Neural progenitor cell (in vitro differentiated cells): ENCODE data around the gene PCGF3. TPM values are rescaled to one million over a fixed set of nuclear protein-coding genes. Genes with fewer than 3 reads are reported as not detected.
A peak's percentile ranks its signal among the peaks of the same experiment; 100 is the strongest.

Experiments used
- DNase-seq: peaks from one replicate; pipeline ENCODE4 v3.0.0-alpha.2; 2016; ENCODE audit warnings: low spot score
- H2AFZ ChIP-seq: fragments of 200-600 bp; sonication (generic); replicated peaks from 2 replicates; pipeline ENCODE4 v1.6.1; 2016; ENCODE audit warnings: antibody characterized with exemption
- H3F3A ChIP-seq: fragments of 200-600 bp; sonication (generic); 2 replicates; pipeline ENCODE4 v1.6.1; 2016; ENCODE audit warnings: antibody characterized with exemption, low read depth
- H3K27ac ChIP-seq: fragments of 200-600 bp; sonication (generic); 2 replicates; pipeline ENCODE4 v1.5.1; 2016; ENCODE audit warnings: mild to moderate bottlenecking
- H3K27me3 ChIP-seq: fragments of 200-600 bp; sonication (generic); 2 replicates; pipeline ENCODE4 v1.6.1; 2016; ENCODE audit warnings: mild to moderate bottlenecking, moderate library complexity
- H3K36me3 ChIP-seq: fragments of 200-600 bp; sonication (generic); 2 replicates; pipeline ENCODE4 v1.5.1; 2016
- H3K4me1 ChIP-seq: fragments of 200-600 bp; sonication (generic); 2 replicates; pipeline ENCODE4 v1.6.1; 2016; ENCODE audit warnings: mixed run types
- H3K4me2 ChIP-seq: fragments of 200-600 bp; sonication (generic); 2 replicates; pipeline ENCODE4 v1.6.1; 2016
- H3K4me3 ChIP-seq: fragments of 200-600 bp; sonication (generic); 2 replicates; pipeline ENCODE4 v1.5.1; 2016
- H3K79me2 ChIP-seq: fragments of 200-600 bp; sonication (generic); 2 replicates; pipeline ENCODE4 v1.6.1; 2016; ENCODE audit warnings: low read depth
- H3K9ac ChIP-seq: fragments of 200-600 bp; sonication (generic); 2 replicates; pipeline ENCODE4 v1.6.1; 2016
- H3K9me3 ChIP-seq: fragments of 200-600 bp; sonication (generic); 2 replicates; pipeline ENCODE4 v1.5.1; 2016; ENCODE audit warnings: low read depth
- H4K20me1 ChIP-seq: fragments of 200-600 bp; sonication (generic); 2 replicates; pipeline ENCODE4 v1.6.1; 2016; ENCODE audit warnings: low read depth
- H3K27ac Mint-ChIP-seq: 3 replicates; pipeline ENCODE4 v1.8.0; 2021; ENCODE audit warnings: mixed read lengths
- H3K27me3 Mint-ChIP-seq: 2 replicates; pipeline ENCODE4 v1.8.0; 2022; ENCODE audit warnings: low read depth, mild to moderate bottlenecking, inconsistent platforms, moderate library complexity, mixed read lengths; ENCODE audit not compliant: insufficient read depth
- H3K36me3 Mint-ChIP-seq: 3 replicates; pipeline ENCODE4 v1.8.0; 2021; ENCODE audit warnings: mixed read lengths
- H3K4me1 Mint-ChIP-seq: 3 replicates; pipeline ENCODE4 v1.8.0; 2021; ENCODE audit warnings: mixed read lengths
- H3K4me3 Mint-ChIP-seq: 3 replicates; pipeline ENCODE4 v1.8.0; 2021; ENCODE audit warnings: mild to moderate bottlenecking, moderate library complexity, mixed read lengths
- H3K9me3 Mint-ChIP-seq: 3 replicates; pipeline ENCODE4 v1.8.0; 2020; ENCODE audit warnings: mixed read lengths
- CTCF ChIP-seq: fragments of 200-600 bp; sonication (generic); IDR thresholded peaks from 2 replicates; pipeline ENCODE4 v1.5.1; 2017; ENCODE audit warnings: antibody characterized with exemption, mild to moderate bottlenecking
- EZH2 ChIP-seq: fragments of 200-600 bp; sonication (generic); IDR thresholded peaks from 2 replicates; pipeline ENCODE4 v1.6.1; 2017; ENCODE audit warnings: antibody characterized with exemption, mild to moderate bottlenecking, moderate library complexity
- EZH2phosphoT487 ChIP-seq: fragments of 200-600 bp; sonication (generic); IDR thresholded peaks from 2 replicates; pipeline ENCODE4 v1.6.1; 2017; ENCODE audit warnings: antibody characterized with exemption
- total RNA-seq: library from RNA; depleted of rRNA; stranded (reverse); fragments of >200 nt; gene quantifications from 2 replicates; pipeline ENCODE4 v1.2.3, GENCODE V29; 2015; ENCODE audit warnings: low replicate concordance

Gene PCGF3
- total RNA-seq, 1 donor from 2014 or later, result 44.7 TPM

- no peak for TF ChIP-seq CTCF
- TF ChIP-seq EZH2, result no peak
- no peak for TF ChIP-seq EZH2phosphoT487
- peak overlapping the region; percentile 73 for H3K4me3 Mint-ChIP-seq
Measured at GRCh38 chr4:677431-678293, 28.0 kb upstream of the PCGF3 start.

GRCh38 chr4:678331-679103 lies 27.1 kb upstream of the PCGF3 start:
- peaks cover 10% of the 10 kb centered on the region for H3K27me3 ChIP-seq
- Mint-ChIP-seq H3K27ac (no peak overlapping the region), H3K4me3 (no peak overlapping the region), H3K27me3 (peaks cover 2% of the 10 kb centered on the region), H3K9me3 (no peaks in the 10 kb centered on the region), H3K36me3 (no peaks in the 10 kb centered on the region), H3K4me1 (peaks cover 3% of the 10 kb centered on the region)
- peaks cover 4% of the 10 kb centered on the region for H3F3A ChIP-seq
- H3K9me3 ChIP-seq, result no peaks in the 10 kb centered on the region
- no peak overlapping the region for H3K4me2 ChIP-seq
- TF ChIP-seq EZH2phosphoT487 (no peak), CTCF (no peak), EZH2 (no peak)
- H3K9ac ChIP-seq, result no peak overlapping the region
- no peak for DNase-seq
- H4K20me1 ChIP-seq, result no peaks in the 10 kb centered on the region
- H2AFZ ChIP-seq, result no peak overlapping the region
- H3K4me3 ChIP-seq, result no peak overlapping the region
- no peaks in the 10 kb centered on the region for H3K36me3 ChIP-seq
- peaks cover 3% of the 10 kb centered on the region for H3K79me2 ChIP-seq
- no peak overlapping the region for H3K27ac ChIP-seq
- peaks cover 6% of the 10 kb centered on the region for H3K4me1 ChIP-seq

More at GRCh38 chr4:677431-678293, 28.0 kb upstream of the PCGF3 start:
- peaks cover 2% of the 10 kb centered on the region for H3K27me3 Mint-ChIP-seq
- no peak overlapping the region for H3K9ac ChIP-seq
- H3K4me1 Mint-ChIP-seq, result peaks cover 9% of the 10 kb centered on the region
- H3K9me3 ChIP-seq, result no peaks in the 10 kb centered on the region
- no peaks in the 10 kb centered on the region for H4K20me1 ChIP-seq
- H3K79me2 ChIP-seq, result peaks cover 10% of the 10 kb centered on the region
- H2AFZ ChIP-seq, result no peak overlapping the region
- no peak for DNase-seq
- peaks cover 3% of the 10 kb centered on the region for H3K36me3 Mint-ChIP-seq
- H3K9me3 Mint-ChIP-seq, result no peaks in the 10 kb centered on the region
- no peaks in the 10 kb centered on the region for H3K36me3 ChIP-seq
- H3F3A ChIP-seq, result peaks cover 4% of the 10 kb centered on the region
- H3K27ac ChIP-seq, result no peak overlapping the region
- peaks cover 10% of the 10 kb centered on the region for H3K27me3 ChIP-seq
- H3K27ac Mint-ChIP-seq, result no peak overlapping the region
- peaks cover 9% of the 10 kb centered on the region for H3K4me1 ChIP-seq
- no peak overlapping the region for H3K4me3 ChIP-seq
- H3K4me2 ChIP-seq, result no peak overlapping the region

- H2AFZ ChIP-seq, result no peak overlapping the region
- H3K36me3 ChIP-seq, result no peaks in the 10 kb centered on the region
- H3K27ac Mint-ChIP-seq, result no peak overlapping the region
- H3K9me3 Mint-ChIP-seq, result no peaks in the 10 kb centered on the region
- no peaks in the 10 kb centered on the region for H3K9me3 ChIP-seq
- no peak overlapping the region for H3K4me2 ChIP-seq
- no peaks in the 10 kb centered on the region for H4K20me1 ChIP-seq
- peaks cover 8% of the 10 kb centered on the region for H3K4me1 ChIP-seq
- no peak for DNase-seq
- no peak overlapping the region for H3K9ac ChIP-seq
- no peaks in the 10 kb centered on the region for H3K36me3 Mint-ChIP-seq
- TF ChIP-seq EZH2, result no peak
- no peak for TF ChIP-seq EZH2phosphoT487
- TF ChIP-seq CTCF, result no peak
- peaks cover 10% of the 10 kb centered on the region for H3K27me3 ChIP-seq
- peaks cover 2% of the 10 kb centered on the region for H3K27me3 Mint-ChIP-seq
- no peak overlapping the region for H3K4me3 ChIP-seq
- no peaks in the 10 kb centered on the region for H3K79me2 ChIP-seq
- no peak overlapping the region for H3K4me3 Mint-ChIP-seq
- peaks cover 4% of the 10 kb centered on the region for H3F3A ChIP-seq
- H3K4me1 Mint-ChIP-seq, result peaks cover 3% of the 10 kb centered on the region
- no peak overlapping the region for H3K27ac ChIP-seq
Measured at GRCh38 chr4:679104-679481, 26.5 kb upstream of the PCGF3 start.
